NCI-H2196 (cell line): ENCODE data around the gene RAB6B.

Source experiments
- DNase-seq: peaks from one replicate; lab custom pipeline; 2025; ENCODE audit not compliant: unreplicated experiment; lab: John Stamatoyannopoulos, UW

RAB6B gene

GRCh38 chr3:133896002-133896761 is 500 bp upstream of the RAB6B start:
- DNase-seq = no peak

- peak; percentile 12 for DNase-seq
Measured at GRCh38 chr3:133894353-133895207, 1.1 kb downstream of the RAB6B start.

- DNase-seq = no peak
Measured at GRCh38 chr3:133893683-133894352, 1.9 kb downstream of the RAB6B start.

GRCh38 chr3:133892541-133893231 is 3.0 kb downstream of the RAB6B start:
- no peak for DNase-seq

GRCh38 chr3:133891662-133892378 is 3.9 kb downstream of the RAB6B start:
- DNase-seq = no peak

GRCh38 chr3:133890972-133891644 is 4.6 kb downstream of the RAB6B start:
- DNase-seq = no peak

DNA sequence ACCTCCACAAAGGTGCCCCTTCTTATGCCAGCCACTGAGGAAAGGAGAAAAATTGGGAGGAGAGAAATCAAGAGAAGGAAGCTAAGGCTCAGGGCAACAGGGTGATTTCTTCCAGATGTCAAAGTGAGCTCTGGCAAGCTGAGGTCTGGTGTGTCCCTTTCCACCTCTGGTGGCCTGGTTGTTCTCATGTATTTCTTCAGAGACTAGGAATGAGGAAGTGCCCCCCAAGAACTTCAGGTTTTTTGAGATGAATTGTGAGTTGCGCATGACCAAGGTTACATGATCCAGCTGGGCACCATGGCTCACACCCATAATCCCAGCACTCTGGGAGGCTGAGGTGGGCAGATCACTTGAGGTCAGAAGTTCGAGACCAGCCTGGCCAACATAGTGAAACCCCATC is 5.6 kb downstream of the RAB6B start:
- DNase-seq = no peak

DNA sequence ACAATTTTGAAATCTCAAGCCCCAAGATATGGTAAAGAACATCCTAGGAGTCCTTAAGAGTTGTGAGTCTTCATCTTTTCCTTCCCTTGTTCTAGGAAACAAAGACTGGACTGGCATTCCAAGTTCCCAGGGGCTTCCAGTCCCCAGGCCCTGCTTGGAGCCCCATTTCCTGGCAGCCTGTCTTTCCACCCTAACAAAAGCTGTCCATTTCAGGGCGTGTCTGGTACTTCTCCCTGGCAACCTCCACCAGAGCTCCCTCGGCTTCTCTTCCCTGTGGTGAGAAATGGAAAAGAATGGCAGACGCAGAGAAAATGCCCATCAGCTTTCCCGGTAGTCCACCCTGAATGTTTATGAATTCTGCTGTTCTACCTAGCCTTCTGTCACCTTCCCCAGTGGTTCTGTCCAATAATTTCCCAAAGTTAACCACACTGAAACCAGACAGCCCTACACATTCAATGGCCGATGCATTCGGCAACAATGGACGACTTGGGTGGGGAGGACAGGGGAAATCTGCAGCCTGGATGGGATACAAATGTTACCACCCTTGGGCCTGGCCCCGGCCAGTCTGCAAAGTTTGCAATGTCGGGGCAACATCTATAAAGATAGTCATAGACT is 6.8 kb downstream of the RAB6B start:
- no peak for DNase-seq

- no peak for DNase-seq
Measured at GRCh38 chr3:133887803-133888703, 7.6 kb downstream of the RAB6B start.

DNA sequence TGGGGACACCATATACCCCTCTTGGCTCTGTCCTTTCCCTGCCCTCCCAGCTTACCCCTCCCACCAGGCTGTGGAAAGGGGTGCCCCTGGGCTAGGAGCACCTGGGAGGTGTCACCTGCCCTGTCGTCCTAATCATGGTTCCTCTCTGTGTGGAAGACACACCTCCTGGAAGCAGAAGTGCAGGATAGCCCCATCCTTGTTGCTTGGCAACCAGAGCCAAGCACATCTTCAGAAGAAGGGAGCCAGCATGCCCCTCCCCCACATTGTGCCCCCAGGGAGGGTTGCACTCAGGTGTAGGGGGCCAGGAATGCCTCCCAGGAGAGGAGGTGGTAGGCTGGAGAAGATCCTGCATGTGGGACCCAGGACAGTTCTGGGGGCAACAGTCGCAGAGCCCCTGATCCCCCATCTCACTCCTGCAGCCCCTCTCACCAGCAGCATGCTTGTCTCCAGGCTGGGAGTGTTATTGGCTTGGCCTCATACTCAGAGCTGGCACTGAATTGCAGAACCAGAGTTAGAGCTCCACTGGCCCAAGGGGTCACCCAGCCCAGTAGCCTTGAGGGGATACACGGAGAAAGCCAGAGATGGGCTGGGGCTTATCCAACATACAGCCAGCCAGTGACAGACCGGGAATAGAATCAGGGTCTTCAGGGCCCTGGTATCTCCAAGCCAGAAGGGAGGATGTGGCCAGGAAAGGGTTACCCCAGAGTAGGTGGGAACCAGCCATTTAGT is 8.4 kb downstream of the RAB6B start:
- no peak for DNase-seq

DNA sequence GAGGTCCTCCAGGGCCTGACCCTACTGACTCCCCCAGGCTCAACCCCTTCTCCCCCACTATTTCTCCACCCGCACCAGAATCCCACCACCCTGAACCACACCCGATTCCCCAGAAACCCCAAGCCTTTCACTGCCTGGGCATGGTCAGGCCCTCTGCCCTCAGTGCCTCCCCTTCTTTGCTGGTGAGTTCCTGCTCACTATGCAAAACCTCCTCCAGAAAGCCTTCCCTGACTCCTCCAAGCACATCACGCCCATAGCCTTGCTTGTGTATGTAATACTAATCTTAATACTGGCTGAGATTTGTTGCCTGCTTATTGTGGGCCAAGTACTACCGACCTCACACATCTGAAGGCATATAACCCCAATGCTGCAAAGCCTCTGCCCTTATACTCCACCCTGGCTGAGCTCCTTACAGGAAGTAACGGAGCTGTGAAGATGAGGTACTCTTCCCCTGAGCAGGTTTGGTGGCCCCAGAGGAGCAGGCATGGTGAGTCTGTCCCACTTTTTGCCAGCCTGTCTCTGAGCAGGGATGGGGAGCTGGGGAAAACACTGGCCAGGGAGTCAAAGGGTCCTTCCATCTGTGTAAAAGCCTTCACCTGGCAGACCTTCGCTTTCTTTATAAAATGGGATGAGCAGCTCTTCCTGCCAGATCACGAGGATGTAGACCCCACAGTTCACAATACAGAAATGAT is 9.5 kb downstream of the RAB6B start:
- no peak for DNase-seq

DNA sequence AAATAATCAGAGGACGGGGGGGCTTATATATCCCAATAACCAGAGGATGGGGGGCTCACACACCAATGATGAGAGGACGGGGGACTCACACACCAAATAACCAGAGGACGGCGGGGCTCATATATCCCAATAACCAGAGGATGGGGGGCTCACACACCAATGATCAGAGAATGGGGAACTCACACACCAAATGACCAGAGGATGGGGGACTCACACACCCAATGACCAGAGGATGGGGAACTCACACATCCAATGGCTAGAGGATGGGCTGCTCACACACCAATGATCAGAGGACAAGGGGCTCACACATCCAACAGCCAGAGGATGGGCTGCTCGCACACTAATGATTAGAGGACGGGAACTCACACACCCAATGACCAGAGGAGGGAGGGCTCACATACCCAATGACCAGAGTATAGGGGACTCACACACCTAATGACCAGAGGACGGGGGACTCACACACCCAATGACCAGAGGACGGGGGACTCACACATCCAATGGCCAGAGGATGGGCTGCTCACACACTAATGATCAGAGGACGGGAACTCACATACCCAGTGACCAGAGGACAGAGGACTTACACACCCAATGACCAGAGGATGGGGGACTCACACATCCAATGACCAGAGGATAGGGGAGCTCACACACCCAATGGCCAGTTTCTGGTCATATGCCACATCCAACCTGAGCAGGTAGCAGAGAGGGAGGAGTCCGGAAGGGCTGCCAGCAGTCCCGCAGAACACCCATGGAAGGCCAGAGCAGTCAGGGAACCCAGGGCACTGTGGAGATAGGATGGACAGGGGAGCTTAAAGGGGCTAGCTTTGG is 10.6 kb downstream of the RAB6B start:
- DNase-seq = no peak

DNA sequence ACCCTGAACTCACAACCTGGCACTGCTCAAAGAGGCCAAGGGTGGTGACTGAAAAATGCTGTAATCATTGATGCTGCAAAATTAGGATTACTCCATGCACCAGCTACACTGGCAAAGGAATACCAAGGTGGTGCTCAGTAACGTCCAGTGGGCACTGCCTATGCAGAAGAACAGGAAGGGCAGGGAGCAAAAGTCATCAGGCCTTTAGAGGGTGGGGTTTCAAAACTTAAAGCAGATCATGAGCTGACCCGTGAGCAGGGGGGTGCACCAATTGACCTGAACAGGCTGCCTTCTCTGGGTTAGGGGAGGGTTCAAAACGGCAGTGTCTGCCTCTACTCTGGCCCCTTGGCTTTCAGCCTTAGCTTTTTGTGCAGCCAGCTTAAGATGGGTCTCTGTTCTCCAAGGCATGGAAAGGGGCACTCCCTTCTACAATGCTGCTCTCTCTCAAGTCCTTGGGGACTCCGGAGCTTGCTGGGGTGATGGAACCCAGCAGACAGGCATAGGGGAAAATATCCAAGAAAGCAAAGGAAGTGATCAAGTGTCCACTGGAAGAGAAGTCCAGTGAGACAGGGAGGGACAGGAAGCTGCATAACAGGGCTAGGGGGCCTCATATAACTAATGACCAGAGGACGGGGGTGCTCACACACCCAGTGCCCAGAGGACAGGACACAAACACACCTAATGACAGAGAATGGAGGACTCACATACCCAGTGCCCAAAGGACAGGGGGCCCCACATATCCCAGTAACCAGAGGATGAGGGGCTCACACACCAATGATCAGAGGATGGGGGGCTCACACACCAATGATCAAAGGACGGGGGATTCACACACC is 11.4 kb downstream of the RAB6B start:
- no peak for DNase-seq

GRCh38 chr3:133883641-133884040 is 12.0 kb downstream of the RAB6B start:
- DNase-seq = no peak

- DNase-seq = no peak
Measured at GRCh38 chr3:133882986-133883586, 12.6 kb downstream of the RAB6B start.
